ENCODE results near the gene NCCRP1.
"Not testable (repeated sequence)": the region's sequence is repeated elsewhere in the genome, so short reads cannot be mapped to it uniquely, and the experiment has no call there.

GRCh38 chr19:39219108-39219507 lies 22.3 kb downstream of the NCCRP1 start:
- TF ChIP-seq SMAD1 (IDR thresholded peaks at IDR 0.05; ENCODE audit: low read depth, partially characterized antibody); SUZ12 (IDR thresholded peaks at IDR 0.05; ENCODE audit: unreplicated experiment); GABPA (IDR thresholded peaks at IDR 0.05; ENCODE audit: low read depth): not testable (repeated sequence)

Measured in GM12878 (cell line).